CD4-positive, alpha-beta T cell (primary cell): ENCODE results near the gene MYRFL. TPM values are rescaled to one million over a fixed set of nuclear protein-coding genes. Genes with fewer than 3 reads are reported as not detected.

Experiments used
- ATAC-seq: fragments of 200-7000 bp; cut with Tn5 transposase; one replicate; pipeline ENCODE4 v1.10.0; 2022; ENCODE audit warnings: mild to moderate bottlenecking; ENCODE audit not compliant: poor library complexity
- CTCF ChIA-PET: fragments of 350-600 bp; sonication (Branson Sonifier 250); formaldehyde crosslinking; loops from one replicate; lab custom pipeline; 2021; ENCODE audit warnings: antibody characterized with exemption, inconsistent platforms; lab: Charles Lee
- POLR2A ChIA-PET: fragments of 350-600 bp; sonication (Branson Sonifier 250); formaldehyde crosslinking; loops from one replicate; lab custom pipeline; 2021; ENCODE audit warnings: antibody characterized with exemption, inconsistent platforms; lab: Charles Lee
- DNase-seq, 14 experiments: peaks; one replicate each; pipeline ENCODE4 v3.0.0-alpha.2; 2013 to 2020; ENCODE audit warnings: mixed read lengths in 2 of 14
- H3K27ac ChIP-seq, 2 donors: one replicate each; pipeline versions ENCODE4 v1.5.1 to v1.7.0; 2013; ENCODE audit warnings: low read length in 2 of 2, low read depth in 1 of 2, mild to moderate bottlenecking in 1 of 2
- H3K27me3 ChIP-seq, 2 experiments: 1 replicate in 1 of 2; 2 replicates in 1 of 2; pipeline versions ENCODE4 v1.6.1 to v1.7.0; 2013; ENCODE audit warnings: low read length in 2 of 2, control low read depth in 1 of 2, mild to moderate bottlenecking in 1 of 2, moderate library complexity in 1 of 2; ENCODE audit not compliant: insufficient read depth in 2 of 2, control insufficient read depth in 1 of 2
- H3K36me3 ChIP-seq: one replicate; pipeline ENCODE4 v1.6.1; 2013; ENCODE audit warnings: low read length, control low read depth; ENCODE audit not compliant: insufficient read depth
- H3K4me1 ChIP-seq: one replicate; pipeline ENCODE4 v1.6.1; 2013; ENCODE audit warnings: low read length, control low read depth; ENCODE audit not compliant: insufficient read depth
- H3K4me3 ChIP-seq: one replicate; pipeline ENCODE4 v1.5.1; 2013; ENCODE audit warnings: mild to moderate bottlenecking, low read length, moderate library complexity
- H3K9me3 ChIP-seq, 2 experiments: 1 replicate in 1 of 2; 2 replicates in 1 of 2; pipeline versions ENCODE4 v1.6.1 to v1.7.0; 2013; ENCODE audit warnings: low read length in 2 of 2, mild to moderate bottlenecking in 2 of 2, control low read depth in 1 of 2, moderate library complexity in 1 of 2; ENCODE audit not compliant: control insufficient read depth in 1 of 2, insufficient read depth in 1 of 2
- H3K27ac Mint-ChIP-seq: one replicate; pipeline ENCODE4 v1.8.0; 2020; ENCODE audit warnings: mixed read lengths
- H3K27me3 Mint-ChIP-seq: one replicate; pipeline ENCODE4 v1.8.0; 2021; ENCODE audit warnings: mixed read lengths
- H3K36me3 Mint-ChIP-seq: one replicate; pipeline ENCODE4 v1.8.0; 2021; ENCODE audit warnings: low read depth, mixed read lengths
- H3K4me1 Mint-ChIP-seq: one replicate; pipeline ENCODE4 v1.8.0; 2021; ENCODE audit warnings: low read depth, mixed read lengths
- H3K4me3 Mint-ChIP-seq: one replicate; pipeline ENCODE4 v1.8.0; 2020; ENCODE audit warnings: mild to moderate bottlenecking, mixed read lengths
- H3K9me3 Mint-ChIP-seq: one replicate; pipeline ENCODE4 v1.8.0; 2020; ENCODE audit warnings: mixed read lengths
- intact Hi-C, 2 experiments: fragments of 100-400 bp; cut with DNase I in 1 of 2; cut with micrococcal nuclease in 1 of 2; formaldehyde crosslinking; loops; one replicate each; pipeline versions ENCODE4 v1.15.1 to v1.9.0; 2023 to 2025; cut with DNase I, micrococcal nuclease
- total RNA-seq, 174 experiments: library from RNA in 2 of 174; stranded (reverse) in 2 of 174; gene quantifications; one replicate each; pipeline ENCODE4 v1.2.3 and lab custom pipeline; 2021 to 2026
- TF ChIP-seq, protein P1 (sequence below): fragments of 200-600 bp; IDR thresholded peaks from one replicate; pipeline ENCODE4 v1.8.0; 2022; ENCODE audit warnings: antibody characterized with exemption, mild to moderate bottlenecking

Gene MYRFL
- total RNA-seq, 2 experiments from 2014 or later, result not detected

DNA sequence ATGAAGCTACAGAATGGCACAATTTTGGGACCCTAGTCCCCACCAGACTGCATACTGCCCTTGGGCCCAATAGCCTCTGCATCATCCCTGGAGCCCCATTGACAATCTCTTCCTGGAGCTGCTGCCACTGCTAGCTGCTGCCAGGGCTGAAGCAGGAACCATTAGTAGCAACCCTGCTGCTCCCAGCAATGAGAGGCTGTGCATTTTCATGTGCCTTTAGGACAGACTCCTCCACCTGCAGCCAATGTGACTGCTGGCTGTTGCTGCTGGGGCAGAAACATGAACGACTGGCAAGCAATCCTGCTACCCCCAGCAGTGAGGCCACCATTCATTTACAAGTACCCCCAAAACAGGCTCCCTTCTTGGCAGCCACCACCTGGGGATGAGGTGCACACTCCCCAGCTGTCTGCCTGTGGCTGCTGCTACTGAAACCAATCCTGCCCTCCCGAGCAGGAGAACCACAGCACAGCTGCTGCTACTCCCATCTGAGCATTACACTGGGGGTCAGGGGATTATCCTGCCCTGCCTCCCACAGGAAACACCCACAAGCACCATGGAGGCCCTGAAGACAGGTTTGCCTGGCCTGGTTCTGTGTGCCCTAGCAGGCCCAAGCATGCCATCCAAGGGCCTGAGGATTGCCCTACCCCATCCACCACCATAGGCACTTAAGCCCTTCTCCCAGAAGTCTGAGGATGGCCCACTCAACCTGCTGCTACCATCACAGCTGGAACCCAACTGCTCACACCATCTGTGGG, 181.0 kb downstream of the MYRFL start:
- Histone ChIP-seq H3K4me3 (no peak overlapping the region), H3K36me3 (no peaks in the 10 kb centered on the region), H3K4me1 (no peaks in the 10 kb centered on the region), H3K27ac (no peak overlapping the region), H3K9me3 (peaks cover 9 to 19% of the 10 kb centered on the region in 2 experiments), H3K27me3 (peaks cover 0 to 3% of the 10 kb centered on the region in 2 experiments)
- Mint-ChIP-seq H3K4me3 (no peak overlapping the region), H3K36me3 (peaks cover 4% of the 10 kb centered on the region), H3K9me3 (peaks cover 6% of the 10 kb centered on the region), H3K27ac (no peak overlapping the region), H3K4me1 (no peaks in the 10 kb centered on the region), H3K27me3 (peaks cover 6% of the 10 kb centered on the region)
- TF ChIP-seq, protein P1, sequence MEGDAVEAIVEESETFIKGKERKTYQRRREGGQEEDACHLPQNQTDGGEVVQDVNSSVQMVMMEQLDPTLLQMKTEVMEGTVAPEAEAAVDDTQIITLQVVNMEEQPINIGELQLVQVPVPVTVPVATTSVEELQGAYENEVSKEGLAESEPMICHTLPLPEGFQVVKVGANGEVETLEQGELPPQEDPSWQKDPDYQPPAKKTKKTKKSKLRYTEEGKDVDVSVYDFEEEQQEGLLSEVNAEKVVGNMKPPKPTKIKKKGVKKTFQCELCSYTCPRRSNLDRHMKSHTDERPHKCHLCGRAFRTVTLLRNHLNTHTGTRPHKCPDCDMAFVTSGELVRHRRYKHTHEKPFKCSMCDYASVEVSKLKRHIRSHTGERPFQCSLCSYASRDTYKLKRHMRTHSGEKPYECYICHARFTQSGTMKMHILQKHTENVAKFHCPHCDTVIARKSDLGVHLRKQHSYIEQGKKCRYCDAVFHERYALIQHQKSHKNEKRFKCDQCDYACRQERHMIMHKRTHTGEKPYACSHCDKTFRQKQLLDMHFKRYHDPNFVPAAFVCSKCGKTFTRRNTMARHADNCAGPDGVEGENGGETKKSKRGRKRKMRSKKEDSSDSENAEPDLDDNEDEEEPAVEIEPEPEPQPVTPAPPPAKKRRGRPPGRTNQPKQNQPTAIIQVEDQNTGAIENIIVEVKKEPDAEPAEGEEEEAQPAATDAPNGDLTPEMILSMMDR, result no peak
- DNase-seq (no peak), ATAC-seq (no peak)
- intact Hi-C loops, result no loop called here
- ChIA-PET POLR2A (no interaction called here), CTCF (no interaction called here)

DNA sequence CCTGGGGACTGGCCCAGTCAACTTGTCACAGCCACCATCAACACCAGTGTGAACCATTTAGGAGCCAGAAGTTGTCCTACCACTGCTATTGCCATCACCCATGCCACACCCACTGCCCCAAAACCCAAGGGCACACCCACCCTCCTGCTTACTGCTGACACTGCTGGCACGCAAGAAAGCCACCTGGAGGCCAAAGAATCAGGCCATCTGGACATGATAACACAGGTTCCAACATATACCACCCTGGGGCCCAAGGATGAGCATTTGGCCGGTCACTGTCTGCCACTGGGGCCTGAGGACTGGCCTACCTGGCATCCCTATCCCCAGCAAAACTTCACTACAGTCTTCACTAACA, 181.6 kb downstream of the MYRFL start:
- Histone ChIP-seq H3K4me3 (no peak overlapping the region), H3K4me1 (no peaks in the 10 kb centered on the region), H3K27ac (no peak overlapping the region), H3K9me3 (peaks cover 9 to 22% of the 10 kb centered on the region in 2 experiments), H3K27me3 (peaks cover 0 to 3% of the 10 kb centered on the region in 2 experiments), H3K36me3 (no peaks in the 10 kb centered on the region)
- Mint-ChIP-seq H3K36me3 (peaks cover 4% of the 10 kb centered on the region), H3K4me1 (no peaks in the 10 kb centered on the region), H3K27me3 (peaks cover 6% of the 10 kb centered on the region), H3K4me3 (no peak overlapping the region), H3K27ac (no peak overlapping the region), H3K9me3 (peaks cover 6% of the 10 kb centered on the region)
- no peak for ATAC-seq
- ChIA-PET CTCF (no interaction called here), POLR2A (no interaction called here)
- no peak for DNase-seq
- TF ChIP-seq, protein P1, result no peak
- intact Hi-C loops, result no loop called here

DNA sequence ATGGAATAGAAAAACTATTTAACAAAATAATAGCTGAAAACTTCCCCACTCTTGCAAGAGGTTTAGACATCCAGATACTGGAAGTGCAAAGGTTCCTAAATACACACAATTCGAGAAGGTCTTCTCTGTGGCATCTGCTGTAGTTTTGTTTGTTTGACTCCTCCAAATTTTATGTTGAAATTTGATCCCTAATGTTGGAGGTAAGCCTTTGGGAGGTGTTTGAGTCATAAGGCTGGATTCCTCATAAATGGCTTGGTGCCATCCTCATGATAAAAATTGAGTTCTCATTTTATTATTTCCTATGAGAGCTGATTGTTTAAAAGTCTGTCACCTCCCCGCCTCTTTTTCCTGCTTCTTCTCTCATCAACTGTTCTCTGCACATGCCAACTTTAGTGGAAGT, 182.7 kb downstream of the MYRFL start:
- Histone ChIP-seq H3K27ac (no peak overlapping the region), H3K36me3 (no peaks in the 10 kb centered on the region), H3K4me1 (no peaks in the 10 kb centered on the region), H3K4me3 (no peak overlapping the region), H3K27me3 (peaks cover 0 to 3% of the 10 kb centered on the region in 2 experiments), H3K9me3 (peaks cover 9 to 21% of the 10 kb centered on the region in 2 experiments)
- ATAC-seq, result no peak
- intact Hi-C loops, result no loop called here
- Mint-ChIP-seq H3K36me3 (peaks cover 4% of the 10 kb centered on the region), H3K27ac (no peak overlapping the region), H3K9me3 (peaks cover 6% of the 10 kb centered on the region), H3K4me3 (no peak overlapping the region), H3K27me3 (peaks cover 6% of the 10 kb centered on the region), H3K4me1 (no peaks in the 10 kb centered on the region)
- TF ChIP-seq, protein P1, result no peak
- DNase-seq, result no peak
- ChIA-PET POLR2A (no interaction called here), CTCF (no interaction called here)

Other genes with a start within 250 kb of the MYRFL start
- gene CCT2, start 239.8 kb upstream of the MYRFL start, total RNA-seq, result 100 to 1,000 TPM; 173 to 177 TPM
- not detected for gene LRRC10, start 214.3 kb upstream of the MYRFL start, total RNA-seq
- gene BEST3, start 125.9 kb upstream of the MYRFL start, total RNA-seq, result not detected
- gene RAB3IP, start 86.4 kb upstream of the MYRFL start, total RNA-seq, result 10 to 100 TPM; 15.2 to 19.6 TPM